Upper lobe of left lung (tissue), 4 donors: ENCODE results near the gene P2RX7.
A peak's percentile ranks its signal among the peaks of the same experiment; 100 is the strongest.

Experiments used
- POLR2A ChIP-seq, 4 donors: fragments of 450-650 bp; IDR thresholded peaks; one replicate each; pipeline ENCODE4 v1.5.1; 2016 to 2017; ENCODE audit warnings: antibody characterized with exemption in 4 of 4, mild to moderate bottlenecking in 2 of 4
- POLR2AphosphoS5 ChIP-seq, 2 donors: sonication (generic); formaldehyde crosslinking; IDR thresholded peaks; one replicate each; pipeline ENCODE4 v1.5.1; 2017; ENCODE audit warnings: antibody characterized with exemption in 2 of 2
- TF ChIP-seq, protein P1 (sequence below), 6 experiments: fragments of 450-650 bp in 4 of 6; fragments of 200-600 bp in 2 of 6; sonication (generic) in 2 of 6; IDR thresholded peaks; one replicate each; pipeline ENCODE4 v1.5.1; 2016 to 2019; ENCODE audit warnings: antibody characterized with exemption in 6 of 6

GRCh38 chr12:121209624-121210572, 77.2 kb downstream of the P2RX7 start, which contains the start of gene P2RX4:
- TF ChIP-seq, protein P1, sequence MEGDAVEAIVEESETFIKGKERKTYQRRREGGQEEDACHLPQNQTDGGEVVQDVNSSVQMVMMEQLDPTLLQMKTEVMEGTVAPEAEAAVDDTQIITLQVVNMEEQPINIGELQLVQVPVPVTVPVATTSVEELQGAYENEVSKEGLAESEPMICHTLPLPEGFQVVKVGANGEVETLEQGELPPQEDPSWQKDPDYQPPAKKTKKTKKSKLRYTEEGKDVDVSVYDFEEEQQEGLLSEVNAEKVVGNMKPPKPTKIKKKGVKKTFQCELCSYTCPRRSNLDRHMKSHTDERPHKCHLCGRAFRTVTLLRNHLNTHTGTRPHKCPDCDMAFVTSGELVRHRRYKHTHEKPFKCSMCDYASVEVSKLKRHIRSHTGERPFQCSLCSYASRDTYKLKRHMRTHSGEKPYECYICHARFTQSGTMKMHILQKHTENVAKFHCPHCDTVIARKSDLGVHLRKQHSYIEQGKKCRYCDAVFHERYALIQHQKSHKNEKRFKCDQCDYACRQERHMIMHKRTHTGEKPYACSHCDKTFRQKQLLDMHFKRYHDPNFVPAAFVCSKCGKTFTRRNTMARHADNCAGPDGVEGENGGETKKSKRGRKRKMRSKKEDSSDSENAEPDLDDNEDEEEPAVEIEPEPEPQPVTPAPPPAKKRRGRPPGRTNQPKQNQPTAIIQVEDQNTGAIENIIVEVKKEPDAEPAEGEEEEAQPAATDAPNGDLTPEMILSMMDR (IDR thresholded peaks at IDR 0.05), result peak in 5 of 6 experiments; percentile 21 to 48 (median 31)
- TF ChIP-seq POLR2AphosphoS5 (IDR thresholded peaks at IDR 0.05) (peak; percentile 87 to 89), POLR2A (IDR thresholded peaks at IDR 0.05) (peak; percentile 68 to 99 (median 88))
